ENCODE results near the gene MAP7.

The MAP7 gene

DNA sequence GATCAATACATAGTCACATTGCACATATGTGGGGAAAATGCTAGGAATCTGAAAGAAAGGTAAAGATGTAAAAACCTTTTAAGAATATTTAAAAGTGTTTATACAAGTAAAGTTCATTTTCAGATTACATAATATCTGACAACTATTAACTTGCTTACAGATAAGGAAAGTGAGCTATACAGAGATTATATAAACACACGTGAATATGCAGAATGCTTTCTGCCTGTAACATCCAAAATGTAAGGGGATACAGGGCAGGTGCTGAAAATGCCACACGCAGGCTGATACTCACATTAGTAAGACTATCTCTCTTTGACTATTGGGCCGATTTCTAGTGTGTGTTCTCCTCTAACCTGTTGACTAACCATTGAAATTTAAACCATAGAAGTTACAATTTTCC, 17.9 kb upstream of the MAP7 start:
- Histone ChIP-seq H2BK120ac (ENCODE audit: low read depth, low read length) (no peak overlapping the region), H3K4me2 (ENCODE audit: low read length) (no peak overlapping the region), H2BK15ac (replicated peaks; ENCODE audit: low read depth) (no peak overlapping the region), H3K9ac (ENCODE audit: low read length) (no peak overlapping the region), H4K8ac (ENCODE audit: low read depth, low read length) (no peak overlapping the region), H3K4me3 (ENCODE audit: low read length) (no peak overlapping the region), H3K4me1 (ENCODE audit: control insufficient read depth, low read depth, low read length) (no peaks in the 10 kb centered on the region), H3K18ac (ENCODE audit: low read length) (no peak overlapping the region), H3K79me2 (ENCODE audit: control insufficient read depth, insufficient read depth, low read length) (no peaks in the 10 kb centered on the region), H3K4ac (ENCODE audit: low read depth, low read length) (no peak overlapping the region), H2AK5ac (ENCODE audit: low read length) (no peak overlapping the region), H3K36me3 (ENCODE audit: control insufficient read depth, insufficient read depth, low read length) (no peaks in the 10 kb centered on the region), H2BK5ac (ENCODE audit: low read length) (no peak overlapping the region), H3K79me1 (ENCODE audit: low read length) (no peaks in the 10 kb centered on the region), H3K27ac (ENCODE audit: low read depth, low read length) (no peak overlapping the region), H3K56ac (ENCODE audit: low read length) (no peak overlapping the region), H3K27me3 (ENCODE audit: insufficient read depth, low read length, poor library complexity) (no peaks in the 10 kb centered on the region), H4K5ac (ENCODE audit: low read length) (no peak overlapping the region), H3K23ac (ENCODE audit: low read length) (no peak overlapping the region)
- DNase-seq, result no peak
- no CpG with 5 or more reads among the region's 3 CpGs for WGBS (ENCODE audit: extremely low coverage, insufficient coverage, low lambda C conversion rate)

DNA sequence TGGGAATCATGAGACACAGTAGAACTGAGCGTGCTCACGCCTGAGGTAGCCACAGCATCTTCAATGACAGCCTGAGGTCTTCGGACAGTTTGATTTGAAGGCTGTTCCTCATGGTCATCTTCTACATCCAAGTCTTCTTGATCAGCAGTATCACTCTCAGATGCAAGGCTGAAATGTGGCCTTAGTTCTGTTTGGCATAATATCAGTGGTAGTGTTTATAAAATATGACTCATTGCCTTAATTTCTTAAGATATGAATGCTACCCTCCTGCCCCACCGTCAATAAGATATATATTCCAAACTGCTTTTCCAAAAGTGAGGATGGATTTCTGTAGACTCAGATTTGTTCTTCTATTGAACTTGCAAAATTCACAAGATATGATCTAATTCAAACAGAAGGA, 17.5 kb upstream of the MAP7 start:
- no peak overlapping the region for H4K5ac ChIP-seq (ENCODE audit: low read length)
- H2BK5ac ChIP-seq (ENCODE audit: low read length), result no peak overlapping the region
- H2BK120ac ChIP-seq (ENCODE audit: low read depth, low read length), result no peak overlapping the region
- no peak overlapping the region for H3K4me3 ChIP-seq (ENCODE audit: low read length)
- H3K18ac ChIP-seq (ENCODE audit: low read length), result no peak overlapping the region
- no peak overlapping the region for H2BK15ac ChIP-seq (replicated peaks; ENCODE audit: low read depth)
- H3K79me2 ChIP-seq (ENCODE audit: control insufficient read depth, insufficient read depth, low read length), result no peaks in the 10 kb centered on the region
- H3K27me3 ChIP-seq (ENCODE audit: insufficient read depth, low read length, poor library complexity), result no peaks in the 10 kb centered on the region
- no peak for DNase-seq
- no peak overlapping the region for H3K27ac ChIP-seq (ENCODE audit: low read depth, low read length)
- H2AK5ac ChIP-seq (ENCODE audit: low read length), result no peak overlapping the region
- no peak overlapping the region for H3K9ac ChIP-seq (ENCODE audit: low read length)
- WGBS (ENCODE audit: extremely low coverage, insufficient coverage, low lambda C conversion rate), result no CpG with 5 or more reads among the region's 4 CpGs
- H4K8ac ChIP-seq (ENCODE audit: low read depth, low read length), result no peak overlapping the region
- H3K56ac ChIP-seq (ENCODE audit: low read length), result no peak overlapping the region
- no peaks in the 10 kb centered on the region for H3K79me1 ChIP-seq (ENCODE audit: low read length)
- H3K4ac ChIP-seq (ENCODE audit: low read depth, low read length), result peak overlapping the region; percentile 55
- H3K23ac ChIP-seq (ENCODE audit: low read length), result no peak overlapping the region
- H3K4me1 ChIP-seq (ENCODE audit: control insufficient read depth, low read depth, low read length), result no peaks in the 10 kb centered on the region
- no peak overlapping the region for H3K4me2 ChIP-seq (ENCODE audit: low read length)
- no peaks in the 10 kb centered on the region for H3K36me3 ChIP-seq (ENCODE audit: control insufficient read depth, insufficient read depth, low read length)

DNA sequence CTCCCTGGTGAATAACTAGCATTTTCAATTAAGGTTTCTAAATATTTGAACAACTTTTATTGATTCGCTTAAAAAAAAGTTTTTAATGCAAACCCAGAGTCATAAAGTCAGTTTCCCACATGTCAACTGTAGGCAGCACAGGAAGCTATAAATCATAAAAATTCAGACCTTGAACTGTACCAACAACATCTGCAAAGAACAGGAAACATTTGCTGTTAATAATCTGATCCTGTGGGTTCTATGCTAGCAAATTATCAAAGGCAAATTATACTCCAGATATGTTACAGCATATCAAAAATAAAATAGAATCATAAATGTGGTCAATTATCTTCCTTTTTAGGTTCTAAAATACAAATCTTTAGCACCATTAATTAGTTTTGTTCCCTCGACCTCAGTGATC, 16.6 kb upstream of the MAP7 start:
- no peaks in the 10 kb centered on the region for H3K4me1 ChIP-seq (ENCODE audit: control insufficient read depth, low read depth, low read length)
- H3K4me2 ChIP-seq (ENCODE audit: low read length), result no peak overlapping the region
- H3K4me3 ChIP-seq (ENCODE audit: low read length), result no peak overlapping the region
- H3K56ac ChIP-seq (ENCODE audit: low read length), result no peak overlapping the region
- no peak overlapping the region for H3K23ac ChIP-seq (ENCODE audit: low read length)
- H3K79me1 ChIP-seq (ENCODE audit: low read length), result no peaks in the 10 kb centered on the region
- H3K9ac ChIP-seq (ENCODE audit: low read length), result no peak overlapping the region
- H2BK120ac ChIP-seq (ENCODE audit: low read depth, low read length), result no peak overlapping the region
- DNase-seq, result no peak
- no peak overlapping the region for H2BK15ac ChIP-seq (replicated peaks; ENCODE audit: low read depth)
- no peaks in the 10 kb centered on the region for H3K36me3 ChIP-seq (ENCODE audit: control insufficient read depth, insufficient read depth, low read length)
- H2BK5ac ChIP-seq (ENCODE audit: low read length), result no peak overlapping the region
- H3K4ac ChIP-seq (ENCODE audit: low read depth, low read length), result no peak overlapping the region
- no peaks in the 10 kb centered on the region for H3K27me3 ChIP-seq (ENCODE audit: insufficient read depth, low read length, poor library complexity)
- no peak overlapping the region for H4K5ac ChIP-seq (ENCODE audit: low read length)
- H2AK5ac ChIP-seq (ENCODE audit: low read length), result no peak overlapping the region
- WGBS (ENCODE audit: extremely low coverage, insufficient coverage, low lambda C conversion rate), result no CpG with 5 or more reads among the region's 2 CpGs
- H4K8ac ChIP-seq (ENCODE audit: low read depth, low read length), result no peak overlapping the region
- H3K79me2 ChIP-seq (ENCODE audit: control insufficient read depth, insufficient read depth, low read length), result no peaks in the 10 kb centered on the region
- H3K27ac ChIP-seq (ENCODE audit: low read depth, low read length), result no peak overlapping the region
- no peak overlapping the region for H3K18ac ChIP-seq (ENCODE audit: low read length)

DNA sequence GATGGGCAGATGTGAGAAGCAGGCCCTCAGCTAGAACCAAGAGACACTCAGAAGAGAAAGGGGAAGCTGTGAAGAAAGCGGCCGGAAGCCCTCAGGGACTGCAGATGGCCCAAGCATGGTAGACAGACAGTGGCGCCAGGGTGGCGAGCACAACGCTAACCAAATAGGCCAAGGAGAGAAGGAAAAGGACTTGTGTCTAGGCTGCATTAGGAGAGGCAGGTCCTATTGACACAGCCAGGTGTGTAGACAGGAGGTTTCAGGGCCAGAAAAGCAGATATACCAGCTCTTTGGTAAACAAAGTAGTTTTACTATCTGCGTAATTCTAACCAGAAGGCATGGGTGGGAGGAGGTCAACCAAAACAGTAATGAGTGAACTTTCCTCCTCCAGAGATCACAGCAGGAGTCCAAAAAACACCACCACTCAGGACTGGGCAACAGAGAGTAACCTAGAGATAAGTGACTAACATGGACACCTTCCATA, 15.8 kb upstream of the MAP7 start:
- H3K79me1 ChIP-seq (ENCODE audit: low read length), result no peaks in the 10 kb centered on the region
- no peak overlapping the region for H2BK15ac ChIP-seq (replicated peaks; ENCODE audit: low read depth)
- H3K18ac ChIP-seq (ENCODE audit: low read length), result no peak overlapping the region
- H3K27ac ChIP-seq (ENCODE audit: low read depth, low read length), result no peak overlapping the region
- H2AK5ac ChIP-seq (ENCODE audit: low read length), result no peak overlapping the region
- no peak overlapping the region for H3K56ac ChIP-seq (ENCODE audit: low read length)
- H3K4me3 ChIP-seq (ENCODE audit: low read length), result no peak overlapping the region
- no peak overlapping the region for H3K4ac ChIP-seq (ENCODE audit: low read depth, low read length)
- H2BK120ac ChIP-seq (ENCODE audit: low read depth, low read length), result no peak overlapping the region
- H4K8ac ChIP-seq (ENCODE audit: low read depth, low read length), result no peak overlapping the region
- no peaks in the 10 kb centered on the region for H3K79me2 ChIP-seq (ENCODE audit: control insufficient read depth, insufficient read depth, low read length)
- whole genome bisulfite sequencing (ENCODE audit: extremely low coverage, insufficient coverage, low lambda C conversion rate), result no CpG with 5 or more reads among the region's 6 CpGs
- H3K4me1 ChIP-seq (ENCODE audit: control insufficient read depth, low read depth, low read length), result no peaks in the 10 kb centered on the region
- H3K4me2 ChIP-seq (ENCODE audit: low read length), result no peak overlapping the region
- H3K27me3 ChIP-seq (ENCODE audit: insufficient read depth, low read length, poor library complexity), result no peaks in the 10 kb centered on the region
- no peak overlapping the region for H4K5ac ChIP-seq (ENCODE audit: low read length)
- no peak for DNase-seq
- no peak overlapping the region for H2BK5ac ChIP-seq (ENCODE audit: low read length)
- H3K23ac ChIP-seq (ENCODE audit: low read length), result no peak overlapping the region
- H3K36me3 ChIP-seq (ENCODE audit: control insufficient read depth, insufficient read depth, low read length), result no peaks in the 10 kb centered on the region
- H3K9ac ChIP-seq (ENCODE audit: low read length), result no peak overlapping the region

DNA sequence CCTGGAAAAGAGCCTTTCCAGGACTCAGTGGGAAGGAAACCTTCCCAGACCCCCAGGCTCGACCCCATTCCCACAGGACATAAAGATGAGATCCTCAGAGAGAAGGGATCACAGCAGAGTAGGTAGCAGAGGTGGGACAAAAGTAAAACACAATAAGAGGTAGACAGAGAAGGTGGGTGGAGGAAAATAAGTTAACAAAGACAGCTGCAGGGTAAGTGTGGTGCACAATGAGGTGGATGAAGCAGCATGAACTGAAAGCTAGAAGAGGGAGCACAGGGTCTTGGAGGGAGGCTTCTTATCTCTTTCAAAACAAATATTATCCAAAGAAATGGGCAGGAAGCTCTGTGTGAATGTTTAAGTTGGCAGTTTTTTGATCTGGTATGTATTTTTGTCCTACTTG, 14.0 kb upstream of the MAP7 start:
- DNase-seq, result no peak
- H3K4ac ChIP-seq (ENCODE audit: low read depth, low read length), result no peak overlapping the region
- no peaks in the 10 kb centered on the region for H3K79me1 ChIP-seq (ENCODE audit: low read length)
- no peak overlapping the region for H3K4me3 ChIP-seq (ENCODE audit: low read length)
- no peak overlapping the region for H3K27ac ChIP-seq (ENCODE audit: low read depth, low read length)
- no peaks in the 10 kb centered on the region for H3K79me2 ChIP-seq (ENCODE audit: control insufficient read depth, insufficient read depth, low read length)
- no peak overlapping the region for H4K5ac ChIP-seq (ENCODE audit: low read length)
- no peak overlapping the region for H2AK5ac ChIP-seq (ENCODE audit: low read length)
- no peak overlapping the region for H3K56ac ChIP-seq (ENCODE audit: low read length)
- no peaks in the 10 kb centered on the region for H3K27me3 ChIP-seq (ENCODE audit: insufficient read depth, low read length, poor library complexity)
- no peak overlapping the region for H2BK15ac ChIP-seq (replicated peaks; ENCODE audit: low read depth)
- H3K4me1 ChIP-seq (ENCODE audit: control insufficient read depth, low read depth, low read length), result no peaks in the 10 kb centered on the region
- H3K23ac ChIP-seq (ENCODE audit: low read length), result no peak overlapping the region
- H2BK5ac ChIP-seq (ENCODE audit: low read length), result no peak overlapping the region
- no peaks in the 10 kb centered on the region for H3K36me3 ChIP-seq (ENCODE audit: control insufficient read depth, insufficient read depth, low read length)
- no CpG with 5 or more reads among the region's 1 CpG for WGBS (ENCODE audit: extremely low coverage, insufficient coverage, low lambda C conversion rate)
- no peak overlapping the region for H2BK120ac ChIP-seq (ENCODE audit: low read depth, low read length)
- no peak overlapping the region for H4K8ac ChIP-seq (ENCODE audit: low read depth, low read length)
- H3K4me2 ChIP-seq (ENCODE audit: low read length), result no peak overlapping the region
- no peak overlapping the region for H3K9ac ChIP-seq (ENCODE audit: low read length)
- no peak overlapping the region for H3K18ac ChIP-seq (ENCODE audit: low read length)

DNA sequence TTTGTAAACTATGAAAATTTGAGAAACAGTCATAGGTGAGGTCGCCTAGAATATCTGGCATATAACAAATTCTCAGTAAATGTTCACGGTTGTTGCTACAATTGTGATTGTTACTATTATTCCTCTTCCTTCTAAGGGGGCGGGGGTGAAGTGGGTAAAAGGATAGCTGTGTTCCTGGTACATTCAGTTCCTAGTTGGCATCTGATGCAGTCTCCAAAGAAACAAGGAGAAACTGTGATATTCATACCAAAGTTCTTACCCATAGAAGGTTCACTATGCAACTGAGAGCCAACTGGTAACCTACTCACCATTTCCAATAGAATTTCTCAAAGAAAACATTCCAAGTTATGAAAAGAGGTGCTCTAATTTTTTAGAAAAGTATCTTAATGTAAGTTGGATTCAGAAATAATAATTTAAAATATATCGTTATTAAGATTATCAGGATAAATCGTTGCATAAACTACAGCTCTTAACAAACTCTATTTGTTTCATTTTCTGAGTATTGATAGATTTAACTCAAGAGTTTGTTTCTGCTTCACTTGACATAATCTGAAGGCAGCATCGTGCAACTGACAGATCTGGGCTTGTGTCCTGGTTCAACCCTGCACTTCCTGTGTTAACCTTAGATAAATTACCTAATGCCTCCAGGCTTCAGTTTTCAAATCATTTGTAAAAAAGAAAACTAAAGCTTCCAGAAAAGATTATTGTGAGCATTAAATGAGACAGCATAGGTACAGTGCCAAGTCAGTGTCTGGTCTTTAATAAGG, 13.3 kb upstream of the MAP7 start:
- Histone ChIP-seq H3K4me3 (ENCODE audit: low read length) (no peak overlapping the region), H3K56ac (ENCODE audit: low read length) (no peak overlapping the region), H3K79me2 (ENCODE audit: control insufficient read depth, insufficient read depth, low read length) (no peaks in the 10 kb centered on the region), H3K4me1 (ENCODE audit: control insufficient read depth, low read depth, low read length) (no peaks in the 10 kb centered on the region), H4K5ac (ENCODE audit: low read length) (no peak overlapping the region), H3K23ac (ENCODE audit: low read length) (no peak overlapping the region), H2BK15ac (replicated peaks; ENCODE audit: low read depth) (no peak overlapping the region), H2BK120ac (ENCODE audit: low read depth, low read length) (no peak overlapping the region), H2BK5ac (ENCODE audit: low read length) (no peak overlapping the region), H3K4me2 (ENCODE audit: low read length) (no peak overlapping the region), H3K27me3 (ENCODE audit: insufficient read depth, low read length, poor library complexity) (no peaks in the 10 kb centered on the region), H4K8ac (ENCODE audit: low read depth, low read length) (no peak overlapping the region), H3K27ac (ENCODE audit: low read depth, low read length) (no peak overlapping the region), H3K36me3 (ENCODE audit: control insufficient read depth, insufficient read depth, low read length) (no peaks in the 10 kb centered on the region), H3K9ac (ENCODE audit: low read length) (no peak overlapping the region), H2AK5ac (ENCODE audit: low read length) (no peak overlapping the region), H3K18ac (ENCODE audit: low read length) (no peak overlapping the region), H3K79me1 (ENCODE audit: low read length) (no peaks in the 10 kb centered on the region), H3K4ac (ENCODE audit: low read depth, low read length) (no peak overlapping the region)
- WGBS (ENCODE audit: extremely low coverage, insufficient coverage, low lambda C conversion rate), result 100% methylated on average over 1 of the region's 6 CpGs
- DNase-seq, result no peak

Data from mesendoderm (in vitro differentiated cells).